ENCODE measurements around the gene CAMK1D. TPM values are rescaled to one million over a fixed set of nuclear protein-coding genes. Genes with fewer than 3 reads are reported as not detected.
A peak's percentile ranks its signal among the peaks of the same experiment; 100 is the strongest.

Gene CAMK1D
- total and polyA plus RNA-seq, 2 of the 8 experiments (the other 6 are each of a cell fraction or from before 2014, with no cell fraction given): 3.5 to 10.6 TPM

DNA sequence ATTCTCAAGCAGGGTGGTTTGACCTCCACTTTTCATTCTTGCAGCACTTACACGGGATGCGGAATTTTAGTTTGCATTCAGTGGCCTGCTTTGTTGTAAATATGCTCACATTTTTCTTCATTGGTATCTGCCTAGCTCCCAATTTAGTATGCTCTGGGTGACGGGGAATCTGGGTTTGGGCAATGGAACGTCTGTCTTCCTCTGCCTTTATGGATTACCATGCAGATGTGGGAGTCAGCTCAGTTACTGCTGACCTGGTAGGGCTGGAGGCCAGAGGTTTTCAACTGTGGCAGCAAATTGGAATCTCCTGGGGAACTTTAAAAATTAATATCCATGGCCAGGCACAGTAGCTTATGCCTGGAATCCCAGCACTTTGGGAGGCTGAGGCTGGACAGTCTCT, 161.6 kb downstream of the CAMK1D start:
- ChIA-PET POLR2A (ENCODE audit: partially characterized antibody) (no interaction called here), CTCF (ENCODE audit: partially characterized antibody) (interaction anchor here (2.7 kb wide), 1 partner anchor 9 kb away, joined by 7 read pairs; no protein-coding TSS in a partner anchor)
- no peaks in the 10 kb centered on the region for H3K79me2 ChIP-seq (ENCODE audit: control insufficient read depth in 1 of 2, insufficient read depth in 2 of 2, low read length in 2 of 2)
- H3K4me1 ChIP-seq (replicated peaks in 1 of 4; ENCODE audit: control insufficient read depth in 3 of 4, insufficient read depth in 4 of 4, low read length in 3 of 4): no peaks in the 10 kb centered on the region
- H3K36me3 ChIP-seq (ENCODE audit: control insufficient read depth in 2 of 4, insufficient read depth in 4 of 4, low read length in 3 of 4): no peaks in the 10 kb centered on the region
- no peak overlapping the region for H3K23ac ChIP-seq (ENCODE audit: insufficient read length)
- no peaks in the 10 kb centered on the region for H3K9me3 ChIP-seq (ENCODE audit: insufficient read depth in 2 of 2, low read depth in 1 of 2, low read length in 1 of 2)
- H2BK12ac ChIP-seq (ENCODE audit: low read depth, low read length): no peak overlapping the region
- no peak overlapping the region for H3K27ac ChIP-seq (ENCODE audit: low read depth, low read length)
- H3K4me3 ChIP-seq (ENCODE audit: extremely low read depth in 1 of 4, insufficient read depth in 2 of 4, low read depth in 3 of 4, low read length in 4 of 4): no peak overlapping the region
- H2AFZ ChIP-seq (ENCODE audit: low read length): no peak overlapping the region
- no peak overlapping the region for H4K91ac ChIP-seq (replicated peaks; ENCODE audit: insufficient read length, low read length)
- H3K4me2 ChIP-seq (ENCODE audit: insufficient read depth in 1 of 2, low read depth in 2 of 2, low read length in 2 of 2): no peak overlapping the region
- H4K8ac ChIP-seq (ENCODE audit: extremely low read depth, insufficient read depth, low read length): no peak overlapping the region
- H2AK5ac ChIP-seq (ENCODE audit: low read depth, low read length): no peak overlapping the region
- FAIRE-seq: no peak
- H3K9ac ChIP-seq (replicated peaks in 1 of 4; ENCODE audit: extremely low read depth in 1 of 4, low read depth in 3 of 4, low read length in 3 of 4): no peak overlapping the region
- no peak overlapping the region for H2BK20ac ChIP-seq (ENCODE audit: low read length)
- no peak overlapping the region for H2BK15ac ChIP-seq (ENCODE audit: low read length)
- WGBS, 2 experiments (ENCODE audit: extremely low coverage in 1 of 2, insufficient coverage in 1 of 2, insufficient read length in 1 of 2, insufficient replicate concordance in 2 of 2, low coverage in 1 of 2, low lambda C conversion rate in 2 of 2, missing lambda C conversion rate in 1 of 2): 58% methylated on average over 4 of the region's 4 CpGs; no CpG with 5 or more reads in 1 of the 2 experiments
- H3K27me3 ChIP-seq (replicated peaks in 1 of 4; ENCODE audit: control insufficient read depth in 3 of 4, extremely low read depth in 1 of 4, insufficient read depth in 3 of 4, low read length in 3 of 4): no peaks in the 10 kb centered on the region
- no peaks in the 10 kb centered on the region for H3K23me2 ChIP-seq (ENCODE audit: low read depth, low read length)
- H3K18ac ChIP-seq (ENCODE audit: extremely low read depth, low read length): no peak overlapping the region
- no peaks in the 10 kb centered on the region for H4K20me1 ChIP-seq (replicated peaks in 1 of 2; ENCODE audit: control insufficient read depth in 1 of 2, insufficient read depth in 2 of 2, low read length in 2 of 2)
- H3K14ac ChIP-seq (ENCODE audit: insufficient read length): no peak overlapping the region
- no peak overlapping the region for H2BK120ac ChIP-seq (replicated peaks; ENCODE audit: low read depth, low read length)
- H2BK5ac ChIP-seq (ENCODE audit: low read depth, low read length): no peak overlapping the region
- no peak overlapping the region for H3K4ac ChIP-seq (replicated peaks; ENCODE audit: insufficient read length, low read depth, low read length)
- H3K79me1 ChIP-seq (ENCODE audit: low read depth, low read length): no peaks in the 10 kb centered on the region
- peak in 1 of 2 experiments; percentile 33 for DNase-seq (ENCODE audit: low read depth in 1 of 2, low spot score in 2 of 2)
- no peak overlapping the region for H3K56ac ChIP-seq (replicated peaks; ENCODE audit: insufficient read length, low read depth, low read length)
- no peak overlapping the region for H4K5ac ChIP-seq (ENCODE audit: insufficient read length, low read depth, low read length)

Data from H1 (cell line).